Globus pallidus (tissue), 1 donor: ENCODE results near the gene PTPN6.

ENCODE experiments used
- DNase-seq: peaks from one replicate; pipeline ENCODE4 v3.0.0-alpha.2; 2015; ENCODE audit warnings: low spot score

Gene PTPN6

DNA sequence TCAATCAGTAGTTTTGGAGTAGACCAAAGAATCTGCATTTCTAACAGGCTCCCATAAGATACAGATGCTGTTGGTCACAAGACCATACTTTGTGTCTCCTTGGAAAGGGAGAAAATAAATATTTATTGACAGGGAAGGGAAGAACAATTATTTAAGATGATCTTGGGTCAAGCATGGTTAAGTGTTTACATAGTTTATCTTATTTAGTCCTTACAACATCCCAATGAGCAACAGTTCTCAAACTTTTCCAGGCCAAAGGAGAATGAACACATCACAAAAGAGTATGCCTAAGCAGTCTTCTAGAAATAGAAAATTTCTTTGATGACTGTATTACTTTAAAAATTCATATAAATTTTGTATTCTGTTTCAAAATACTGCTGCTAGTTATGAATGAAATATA lies 58.4 kb downstream of the PTPN6 start:
- no peak for DNase-seq
